ENCODE data around the gene ASB18.
A peak's percentile ranks its signal among the peaks of the same experiment; 100 is the strongest.

Gene ASB18

GRCh38 chr2:236264256-236264655 lies at the start of gene ASB18:
TSS of gene ASB18 (minus strand) at chr2:236264406. CDS start at chr2:236264345, 61 bp downstream.
- no peak within 1 kb of the TSS for H3K4me3 ChIP-seq (ENCODE audit: low read depth, low read length)
- TF ChIP-seq CTCF (IDR thresholded peaks at IDR 0.05; ENCODE audit: low read depth, low read length, missing control alignments) = no peak
- DNase-seq (ENCODE audit: low read depth) = no peak

GRCh38 chr2:236311286-236311685 lies 47.1 kb upstream of the ASB18 start:
- TF ChIP-seq CTCF (IDR thresholded peaks at IDR 0.05; ENCODE audit: low read depth, low read length, missing control alignments) = no peak
- DNase-seq (ENCODE audit: low read depth) = no peak
- no peak overlapping the region for H3K4me3 ChIP-seq (ENCODE audit: low read depth, low read length)

GRCh38 chr2:236309669-236310029 lies 45.4 kb upstream of the ASB18 start:
- H3K4me3 ChIP-seq (ENCODE audit: low read depth, low read length) = no peak overlapping the region
- peak; percentile 71 for TF ChIP-seq CTCF (IDR thresholded peaks at IDR 0.05; ENCODE audit: low read depth, low read length, missing control alignments)
- DNase-seq (ENCODE audit: low read depth) = no peak

GRCh38 chr2:236308855-236309668 lies 44.9 kb upstream of the ASB18 start:
- DNase-seq (ENCODE audit: low read depth) = no peak
- TF ChIP-seq CTCF (IDR thresholded peaks at IDR 0.05; ENCODE audit: low read depth, low read length, missing control alignments) = no peak

GRCh38 chr2:236307641-236308040 lies 43.4 kb upstream of the ASB18 start:
- TF ChIP-seq CTCF (IDR thresholded peaks at IDR 0.05; ENCODE audit: low read depth, low read length, missing control alignments) = no peak
- no peak for DNase-seq (ENCODE audit: low read depth)
- no peak overlapping the region for H3K4me3 ChIP-seq (ENCODE audit: low read depth, low read length)

More at GRCh38 chr2:236308855-236309668, 44.9 kb upstream of the ASB18 start:
- no peak overlapping the region for H3K4me3 ChIP-seq (ENCODE audit: low read depth, low read length)

- no peak for DNase-seq (ENCODE audit: low read depth)
- H3K4me3 ChIP-seq (ENCODE audit: low read depth, low read length) = no peak overlapping the region
- TF ChIP-seq CTCF (IDR thresholded peaks at IDR 0.05; ENCODE audit: low read depth, low read length, missing control alignments) = no peak
Observed at GRCh38 chr2:236306825-236307540, 42.8 kb upstream of the ASB18 start.

Measured in GM12864 (cell line).